OCI-LY1 (cell line): ENCODE measurements around the gene MANEA.

Experiments used
- EZH2 ChIP-seq: fragments of 200-600 bp; sonication (generic), shearing (Covaris generic); IDR thresholded peaks from 2 replicates; pipeline ENCODE4 v1.8.0; 2017; ENCODE audit warnings: borderline replicate concordance, mixed run types, mild to moderate bottlenecking, antibody characterized with exemption, low read length, moderate library complexity, mixed read lengths
- TF ChIP-seq, protein P1 (sequence below): fragments of 200-600 bp; sonication (generic), shearing (Covaris generic); IDR thresholded peaks from 2 replicates; pipeline ENCODE4 v1.5.1; 2017; ENCODE audit warnings: mild to moderate bottlenecking, antibody characterized with exemption, low read length, moderate library complexity, mixed read lengths

DNA sequence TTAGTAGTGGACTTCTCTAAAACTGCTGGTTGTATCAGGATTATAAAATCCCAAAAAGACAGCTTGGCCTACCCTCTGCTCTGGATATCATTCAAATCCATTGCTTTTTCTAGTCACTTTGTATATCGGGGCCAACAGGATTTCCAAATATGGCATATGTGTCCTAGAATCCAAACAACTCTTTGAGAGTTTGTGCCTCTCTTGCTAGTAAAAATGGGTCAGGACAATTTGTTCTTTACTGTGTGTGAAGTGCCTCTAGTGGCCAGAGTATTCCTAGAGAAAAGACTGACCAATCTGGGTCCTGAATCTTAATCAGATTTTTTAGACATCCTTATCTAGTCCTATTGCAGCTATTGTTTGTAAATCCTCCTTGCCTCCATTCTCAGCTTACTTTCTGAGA, 33.5 kb upstream of the MANEA start:
- TF ChIP-seq, protein P1, sequence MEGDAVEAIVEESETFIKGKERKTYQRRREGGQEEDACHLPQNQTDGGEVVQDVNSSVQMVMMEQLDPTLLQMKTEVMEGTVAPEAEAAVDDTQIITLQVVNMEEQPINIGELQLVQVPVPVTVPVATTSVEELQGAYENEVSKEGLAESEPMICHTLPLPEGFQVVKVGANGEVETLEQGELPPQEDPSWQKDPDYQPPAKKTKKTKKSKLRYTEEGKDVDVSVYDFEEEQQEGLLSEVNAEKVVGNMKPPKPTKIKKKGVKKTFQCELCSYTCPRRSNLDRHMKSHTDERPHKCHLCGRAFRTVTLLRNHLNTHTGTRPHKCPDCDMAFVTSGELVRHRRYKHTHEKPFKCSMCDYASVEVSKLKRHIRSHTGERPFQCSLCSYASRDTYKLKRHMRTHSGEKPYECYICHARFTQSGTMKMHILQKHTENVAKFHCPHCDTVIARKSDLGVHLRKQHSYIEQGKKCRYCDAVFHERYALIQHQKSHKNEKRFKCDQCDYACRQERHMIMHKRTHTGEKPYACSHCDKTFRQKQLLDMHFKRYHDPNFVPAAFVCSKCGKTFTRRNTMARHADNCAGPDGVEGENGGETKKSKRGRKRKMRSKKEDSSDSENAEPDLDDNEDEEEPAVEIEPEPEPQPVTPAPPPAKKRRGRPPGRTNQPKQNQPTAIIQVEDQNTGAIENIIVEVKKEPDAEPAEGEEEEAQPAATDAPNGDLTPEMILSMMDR, result no peak
- no peak for TF ChIP-seq EZH2
